ENCODE data around the gene B4GALT5.
"Not testable (repeated sequence)": the region's sequence is repeated elsewhere in the genome, so short reads cannot be mapped to it uniquely, and the experiment has no call there.

B4GALT5 gene

GRCh38 chr20:49618289-49618688, 95.4 kb downstream of the B4GALT5 start:
- no peak for DNase-seq (ENCODE audit: low read depth)
- TF ChIP-seq CTCF (IDR thresholded peaks at IDR 0.05; ENCODE audit: insufficient read depth, low read depth, low read length, missing control alignments), result no peak
- H3K4me3 ChIP-seq (ENCODE audit: low read length), result no peak overlapping the region

- H3K4me3 ChIP-seq (ENCODE audit: low read length); DNase-seq (ENCODE audit: low read depth): not testable (repeated sequence)
These were observed 96.3 kb downstream of the B4GALT5 start for GRCh38 chr20:49617394-49617793.

GRCh38 chr20:49616154-49617007, 97.3 kb downstream of the B4GALT5 start:
- H3K4me3 ChIP-seq (ENCODE audit: low read length), result no peak overlapping the region
- TF ChIP-seq CTCF (IDR thresholded peaks at IDR 0.05; ENCODE audit: insufficient read depth, low read depth, low read length, missing control alignments), result no peak
- no peak for DNase-seq (ENCODE audit: low read depth)

- H3K4me3 ChIP-seq (ENCODE audit: low read length), result no peak overlapping the region
- no peak for DNase-seq (ENCODE audit: low read depth)
- no peak for TF ChIP-seq CTCF (IDR thresholded peaks at IDR 0.05; ENCODE audit: insufficient read depth, low read depth, low read length, missing control alignments)
These were observed 98.1 kb downstream of the B4GALT5 start for GRCh38 chr20:49615401-49616153.

- not testable (repeated sequence) for DNase-seq (ENCODE audit: low read depth); H3K4me3 ChIP-seq (ENCODE audit: low read length)
These were observed 98.7 kb downstream of the B4GALT5 start for GRCh38 chr20:49615051-49615400.

GRCh38 chr20:49614338-49615050, 99.2 kb downstream of the B4GALT5 start:
- TF ChIP-seq CTCF (IDR thresholded peaks at IDR 0.05; ENCODE audit: insufficient read depth, low read depth, low read length, missing control alignments), result no peak
- no peak for DNase-seq (ENCODE audit: low read depth)
- H3K4me3 ChIP-seq (ENCODE audit: low read length), result no peak overlapping the region

- DNase-seq (ENCODE audit: low read depth), result no peak
- no peak for TF ChIP-seq CTCF (IDR thresholded peaks at IDR 0.05; ENCODE audit: insufficient read depth, low read depth, low read length, missing control alignments)
- H3K4me3 ChIP-seq (ENCODE audit: low read length), result no peak overlapping the region
These were observed 101.4 kb downstream of the B4GALT5 start for GRCh38 chr20:49612127-49612738.

GRCh38 chr20:49611539-49612126, 102.0 kb downstream of the B4GALT5 start:
- not testable (repeated sequence) for H3K4me3 ChIP-seq (ENCODE audit: low read length); DNase-seq (ENCODE audit: low read depth)
